Mammary epithelial cell (primary cell): ENCODE measurements around the gene MGAM2.

Experiments
- CTCF ChIP-seq, 2 donors: IDR thresholded peaks in 1 of 2; conservative IDR thresholded peaks in 1 of 2; 2 replicates each; pipeline ENCODE4 v1.5.1; 2011 to 2012; ENCODE audit warnings: inconsistent platforms in 2 of 2, low read length in 2 of 2, mild to moderate bottlenecking in 2 of 2, control low read depth in 1 of 2, low read depth in 1 of 2; ENCODE audit not compliant: insufficient read depth in 1 of 2; ENCODE audit errors: extremely low read depth in 1 of 2
- EZH2 ChIP-seq: IDR thresholded peaks from 2 replicates; pipeline ENCODE4 v1.6.1; 2012; ENCODE audit warnings: low read length, inconsistent platforms, borderline replicate concordance

GRCh38 chr7:142111499-142111898 lies at the start of gene MGAM2:
- TF ChIP-seq EZH2 (no peak), CTCF (conservative IDR thresholded peaks at IDR 0.05 in 1 of 2, IDR thresholded peaks at IDR 0.05 in 1 of 2; ENCODE audit: extremely low read depth in 1 of 2, insufficient read depth in 1 of 2, low read depth in 1 of 2, low read length in 2 of 2) (no peak)
